Smooth muscle cell (in vitro differentiated cells): ENCODE measurements around the gene SHISAL2B. TPM values are rescaled to one million over a fixed set of nuclear protein-coding genes. Genes with fewer than 3 reads are reported as not detected.
A peak's percentile ranks its signal among the peaks of the same experiment; 100 is the strongest.

Experiments
- DNase-seq: peaks from one replicate; lab custom pipeline; 2025; ENCODE audit not compliant: unreplicated experiment; lab: John Stamatoyannopoulos, UW
- H2AFZ ChIP-seq: fragments of 200-600 bp; sonication (generic); 2 replicates; pipeline ENCODE4 v1.6.0; 2016; ENCODE audit warnings: antibody characterized with exemption, low read depth, mild to moderate bottlenecking
- H3F3A ChIP-seq: fragments of 200-600 bp; sonication (generic); 2 replicates; pipeline ENCODE4 v1.6.0; 2017; ENCODE audit warnings: antibody characterized with exemption, low read depth
- H3K27ac ChIP-seq: fragments of 200-600 bp; sonication (generic); 2 replicates; pipeline ENCODE4 v1.5.1; 2016; ENCODE audit warnings: low read depth, mild to moderate bottlenecking
- H3K27me3 ChIP-seq: fragments of 200-600 bp; sonication (generic); 2 replicates; pipeline ENCODE4 v1.6.1; 2016; ENCODE audit warnings: low read depth, mild to moderate bottlenecking
- H3K36me3 ChIP-seq: fragments of 200-600 bp; sonication (generic); 2 replicates; pipeline ENCODE4 v1.5.1; 2016; ENCODE audit warnings: low read depth
- H3K4me1 ChIP-seq: fragments of 200-600 bp; sonication (generic); 2 replicates; pipeline ENCODE4 v1.5.1; 2016; ENCODE audit warnings: low read depth
- H3K4me2 ChIP-seq: fragments of 200-600 bp; sonication (generic); 2 replicates; pipeline ENCODE4 v1.6.0; 2016; ENCODE audit warnings: mild to moderate bottlenecking
- H3K4me3 ChIP-seq: fragments of 200-600 bp; sonication (generic); 2 replicates; pipeline ENCODE4 v1.5.1; 2016; ENCODE audit warnings: mild to moderate bottlenecking
- H3K79me2 ChIP-seq: fragments of 200-600 bp; sonication (generic); 2 replicates; pipeline ENCODE4 v1.6.0; 2016; ENCODE audit warnings: low read depth, mild to moderate bottlenecking
- H3K9ac ChIP-seq: fragments of 200-600 bp; sonication (generic); 2 replicates; pipeline ENCODE4 v1.6.0; 2016; ENCODE audit warnings: low read depth
- H3K9me3 ChIP-seq: fragments of 200-600 bp; sonication (generic); replicated peaks from 2 replicates; pipeline ENCODE4 v1.5.1; 2016; ENCODE audit warnings: low read depth
- H4K20me1 ChIP-seq: fragments of 200-600 bp; sonication (generic); 2 replicates; pipeline ENCODE4 v1.6.0; 2016; ENCODE audit warnings: low read depth
- WGBS: methylation state at CpG from one replicate; pipeline ENCODE4 v1.1.7; 2016; ENCODE audit warnings: low lambda C conversion rate; 5-methylcytosine and 5-hydroxymethylcytosine counted together
- polyA plus RNA-seq: library from polyadenylated mRNA; unstranded; fragments of >200 nt; fragmentation: Nextera tagmentation; extraction: Ambion mirVana; gene quantifications from 2 replicates; pipeline ENCODE4 v1.2.1, GENCODE V29; 2016
- total RNA-seq: library from RNA; depleted of rRNA; stranded (reverse); fragments of >200 nt; gene quantifications from 2 replicates; pipeline ENCODE4 v1.2.3, GENCODE V29; 2014
- TF ChIP-seq, protein P1 (sequence below): fragments of 200-600 bp; sonication (generic); IDR thresholded peaks from 2 replicates; pipeline ENCODE4 v1.5.1; 2017; ENCODE audit warnings: borderline replicate concordance, mild to moderate bottlenecking, antibody characterized with exemption; ENCODE audit not compliant: insufficient read depth, poor library complexity, severe bottlenecking

SHISAL2B gene
- total and polyA plus RNA-seq, 2 experiments from 2014 or later = not detected

GRCh38 chr5:64685866-64686265 is 4.4 kb upstream of the SHISAL2B start:
- Histone ChIP-seq H3K27me3 (peaks cover 26% of the 10 kb centered on the region), H3K4me3 (no peak overlapping the region), H2AFZ (no peak overlapping the region), H3K79me2 (no peaks in the 10 kb centered on the region), H3K9ac (no peak overlapping the region), H3K4me2 (no peak overlapping the region), H3K9me3 (no peaks in the 10 kb centered on the region), H3K27ac (no peak overlapping the region), H3K4me1 (peaks cover 9% of the 10 kb centered on the region), H3K36me3 (no peaks in the 10 kb centered on the region), H4K20me1 (no peaks in the 10 kb centered on the region), H3F3A (no peaks in the 10 kb centered on the region)
- no peak for DNase-seq
- TF ChIP-seq, protein P1, sequence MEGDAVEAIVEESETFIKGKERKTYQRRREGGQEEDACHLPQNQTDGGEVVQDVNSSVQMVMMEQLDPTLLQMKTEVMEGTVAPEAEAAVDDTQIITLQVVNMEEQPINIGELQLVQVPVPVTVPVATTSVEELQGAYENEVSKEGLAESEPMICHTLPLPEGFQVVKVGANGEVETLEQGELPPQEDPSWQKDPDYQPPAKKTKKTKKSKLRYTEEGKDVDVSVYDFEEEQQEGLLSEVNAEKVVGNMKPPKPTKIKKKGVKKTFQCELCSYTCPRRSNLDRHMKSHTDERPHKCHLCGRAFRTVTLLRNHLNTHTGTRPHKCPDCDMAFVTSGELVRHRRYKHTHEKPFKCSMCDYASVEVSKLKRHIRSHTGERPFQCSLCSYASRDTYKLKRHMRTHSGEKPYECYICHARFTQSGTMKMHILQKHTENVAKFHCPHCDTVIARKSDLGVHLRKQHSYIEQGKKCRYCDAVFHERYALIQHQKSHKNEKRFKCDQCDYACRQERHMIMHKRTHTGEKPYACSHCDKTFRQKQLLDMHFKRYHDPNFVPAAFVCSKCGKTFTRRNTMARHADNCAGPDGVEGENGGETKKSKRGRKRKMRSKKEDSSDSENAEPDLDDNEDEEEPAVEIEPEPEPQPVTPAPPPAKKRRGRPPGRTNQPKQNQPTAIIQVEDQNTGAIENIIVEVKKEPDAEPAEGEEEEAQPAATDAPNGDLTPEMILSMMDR = no peak
- WGBS = 90% methylated on average over 5 of the region's 5 CpGs

DNA sequence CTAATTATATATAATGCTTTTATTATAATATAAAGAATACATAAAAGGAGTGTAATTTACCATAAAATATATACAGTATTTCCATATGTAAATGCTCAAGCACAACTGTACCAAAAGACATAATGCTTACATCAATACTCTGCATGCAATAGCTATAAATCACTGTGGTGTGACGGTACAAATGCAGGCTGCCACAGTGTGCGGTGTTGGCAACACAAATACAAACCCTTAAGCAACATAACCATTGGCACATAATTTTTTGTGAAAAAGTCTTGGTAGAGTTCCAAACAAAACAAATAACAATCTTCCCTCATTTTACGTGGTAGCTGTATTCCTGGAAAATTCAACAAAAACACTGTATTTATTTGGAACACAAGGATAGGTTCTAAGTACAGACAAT is 1.9 kb upstream of the SHISAL2B start:
- Histone ChIP-seq H3K79me2 (no peaks in the 10 kb centered on the region), H3K27ac (no peak overlapping the region), H2AFZ (no peak overlapping the region), H3K4me1 (peaks cover 12% of the 10 kb centered on the region), H3K9ac (no peak overlapping the region), H4K20me1 (no peaks in the 10 kb centered on the region), H3K36me3 (no peaks in the 10 kb centered on the region), H3K4me3 (no peak overlapping the region), H3F3A (no peaks in the 10 kb centered on the region), H3K4me2 (no peak overlapping the region), H3K9me3 (no peaks in the 10 kb centered on the region), H3K27me3 (peaks cover 42% of the 10 kb centered on the region)
- no peak for DNase-seq
- WGBS = 94% methylated on average over 3 of the region's 3 CpGs
- TF ChIP-seq, protein P1 = no peak

DNA sequence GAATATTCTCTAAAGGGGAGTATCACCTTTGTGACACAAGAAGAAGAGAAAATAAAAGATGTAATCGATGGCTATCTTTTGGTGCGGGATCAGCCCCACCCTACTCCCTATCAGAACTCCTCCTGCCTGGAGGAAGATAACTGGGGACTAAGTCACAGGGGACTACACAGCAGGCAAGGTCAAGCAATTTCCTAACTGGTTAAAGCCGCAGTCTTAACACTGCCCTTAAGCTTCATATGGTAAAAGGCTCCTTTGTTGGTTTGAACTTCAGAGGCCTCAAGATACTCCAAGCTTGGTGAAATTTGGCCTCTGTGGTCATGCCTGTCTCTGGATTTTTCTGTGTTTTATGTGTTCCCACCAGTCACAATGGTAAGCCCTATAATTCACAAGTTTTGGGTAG is 1.3 kb upstream of the SHISAL2B start:
- no peak overlapping the region for H3K4me3 ChIP-seq
- no peak overlapping the region for H3K9ac ChIP-seq
- TF ChIP-seq, protein P1 = no peak
- peaks cover 42% of the 10 kb centered on the region for H3K27me3 ChIP-seq
- no peaks in the 10 kb centered on the region for H3F3A ChIP-seq
- H3K9me3 ChIP-seq = no peaks in the 10 kb centered on the region
- no peak overlapping the region for H3K27ac ChIP-seq
- H3K79me2 ChIP-seq = no peaks in the 10 kb centered on the region
- no peak overlapping the region for H3K4me2 ChIP-seq
- no peaks in the 10 kb centered on the region for H4K20me1 ChIP-seq
- DNase-seq = no peak
- no peaks in the 10 kb centered on the region for H3K36me3 ChIP-seq
- WGBS = 70% methylated on average over 3 of the region's 3 CpGs
- H2AFZ ChIP-seq = no peak overlapping the region
- H3K4me1 ChIP-seq = peaks cover 12% of the 10 kb centered on the region

GRCh38 chr5:64690104-64690416 is 243 bp upstream of the SHISAL2B start:
- Histone ChIP-seq H2AFZ (peak overlapping the region; percentile 64), H3F3A (no peaks in the 10 kb centered on the region)
- no peak for DNase-seq

More at GRCh38 chr5:64690104-64690416, 243 bp upstream of the SHISAL2B start:
- WGBS = 3% methylated on average over 9 of the region's 9 CpGs
- Histone ChIP-seq H3K4me1 (peaks cover 12% of the 10 kb centered on the region), H3K79me2 (no peaks in the 10 kb centered on the region), H3K9me3 (no peaks in the 10 kb centered on the region), H3K9ac (no peak overlapping the region), H3K27ac (no peak overlapping the region), H4K20me1 (no peaks in the 10 kb centered on the region), H3K4me3 (peak overlapping the region; percentile 56), H3K27me3 (peaks cover 35% of the 10 kb centered on the region), H3K36me3 (no peaks in the 10 kb centered on the region), H3K4me2 (peak overlapping the region; percentile 96)
- TF ChIP-seq, protein P1 = no peak
